Right atrium auricular region (tissue), 2 donors: ENCODE measurements around the gene DDX55. TPM values are rescaled to one million over a fixed set of nuclear protein-coding genes. Genes with fewer than 3 reads are reported as not detected.
"Not testable (repeated sequence)": the region's sequence is repeated elsewhere in the genome, so short reads cannot be mapped to it uniquely, and the experiment has no call there.

Source experiments
- DNase-seq: peaks from one replicate; pipeline ENCODE4 v3.0.0-alpha.2; 2019; ENCODE audit warnings: low spot score
- H3K27ac ChIP-seq, 2 donors: fragments of 200-600 bp; sonication (generic); 1 replicate in 1 of 2; 2 replicates in 1 of 2; pipeline ENCODE4 v1.5.1; 2016 to 2019
- H3K27me3 ChIP-seq, 2 donors: fragments of 200-600 bp; sonication (generic); one replicate each; pipeline versions ENCODE4 v1.5.1 to v1.6.0; 2017 to 2019
- H3K36me3 ChIP-seq: fragments of 200-600 bp; sonication (generic); one replicate; pipeline ENCODE4 v1.5.1; 2016
- H3K4me1 ChIP-seq, 2 donors: fragments of 200-600 bp; sonication (generic); one replicate each; pipeline versions ENCODE4 v1.5.1 to v1.6.0; 2017 to 2019
- H3K4me3 ChIP-seq, 2 donors: fragments of 200-600 bp; sonication (generic); 1 replicate in 1 of 2; 2 replicates in 1 of 2; pipeline ENCODE4 v1.5.1; 2017 to 2019; ENCODE audit warnings: mild to moderate bottlenecking in 1 of 2, moderate library complexity in 1 of 2
- H3K9me3 ChIP-seq, 2 donors: fragments of 200-600 bp; sonication (generic); one replicate each; pipeline ENCODE4 v1.5.1; 2019
- total RNA-seq, 2 donors: library from RNA; depleted of rRNA; stranded (reverse); fragments of >200 nt; gene quantifications; one replicate each; pipeline ENCODE4 v1.1.0, GENCODE V29; 2016
- TF ChIP-seq, protein P1 (sequence below), 2 donors: fragments of 200-600 bp; sonication (generic); IDR thresholded peaks; one replicate each; pipeline ENCODE4 v1.5.1; 2019; ENCODE audit warnings: antibody characterized with exemption in 2 of 2

Gene DDX55
- total RNA-seq, 2 donors from 2014 or later: 7.2 to 7.5 TPM

DNA sequence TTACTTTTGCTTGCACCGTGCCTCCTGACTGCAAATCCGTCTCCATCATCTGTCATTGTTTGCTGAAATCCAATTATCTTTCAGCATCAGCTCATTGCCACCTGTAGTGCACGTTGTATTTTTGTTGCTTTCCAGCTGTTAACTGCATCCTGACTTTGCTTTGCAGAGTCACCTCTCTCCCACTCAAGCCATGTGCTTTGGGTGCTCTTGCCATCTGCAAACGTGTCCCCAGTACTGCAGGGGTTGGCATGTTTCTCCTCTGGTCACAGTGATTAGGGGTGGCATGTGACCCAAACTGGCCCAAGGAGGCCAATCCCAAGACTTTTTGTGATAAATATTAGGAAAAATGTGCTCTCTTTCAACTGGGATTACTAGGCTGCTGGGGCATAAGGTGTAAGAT lies 28.0 kb upstream of the DDX55 start:
- H3K27ac ChIP-seq: no peak overlapping the region
- H3K27me3 ChIP-seq: no peaks in the 10 kb centered on the region
- no peak overlapping the region for H3K4me3 ChIP-seq
- H3K9me3 ChIP-seq: no peaks in the 10 kb centered on the region
- TF ChIP-seq, protein P1, sequence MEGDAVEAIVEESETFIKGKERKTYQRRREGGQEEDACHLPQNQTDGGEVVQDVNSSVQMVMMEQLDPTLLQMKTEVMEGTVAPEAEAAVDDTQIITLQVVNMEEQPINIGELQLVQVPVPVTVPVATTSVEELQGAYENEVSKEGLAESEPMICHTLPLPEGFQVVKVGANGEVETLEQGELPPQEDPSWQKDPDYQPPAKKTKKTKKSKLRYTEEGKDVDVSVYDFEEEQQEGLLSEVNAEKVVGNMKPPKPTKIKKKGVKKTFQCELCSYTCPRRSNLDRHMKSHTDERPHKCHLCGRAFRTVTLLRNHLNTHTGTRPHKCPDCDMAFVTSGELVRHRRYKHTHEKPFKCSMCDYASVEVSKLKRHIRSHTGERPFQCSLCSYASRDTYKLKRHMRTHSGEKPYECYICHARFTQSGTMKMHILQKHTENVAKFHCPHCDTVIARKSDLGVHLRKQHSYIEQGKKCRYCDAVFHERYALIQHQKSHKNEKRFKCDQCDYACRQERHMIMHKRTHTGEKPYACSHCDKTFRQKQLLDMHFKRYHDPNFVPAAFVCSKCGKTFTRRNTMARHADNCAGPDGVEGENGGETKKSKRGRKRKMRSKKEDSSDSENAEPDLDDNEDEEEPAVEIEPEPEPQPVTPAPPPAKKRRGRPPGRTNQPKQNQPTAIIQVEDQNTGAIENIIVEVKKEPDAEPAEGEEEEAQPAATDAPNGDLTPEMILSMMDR (IDR thresholded peaks at IDR 0.05): no peak
- no peaks in the 10 kb centered on the region for H3K4me1 ChIP-seq
- DNase-seq: no peak
- no peaks in the 10 kb centered on the region for H3K36me3 ChIP-seq

DNA sequence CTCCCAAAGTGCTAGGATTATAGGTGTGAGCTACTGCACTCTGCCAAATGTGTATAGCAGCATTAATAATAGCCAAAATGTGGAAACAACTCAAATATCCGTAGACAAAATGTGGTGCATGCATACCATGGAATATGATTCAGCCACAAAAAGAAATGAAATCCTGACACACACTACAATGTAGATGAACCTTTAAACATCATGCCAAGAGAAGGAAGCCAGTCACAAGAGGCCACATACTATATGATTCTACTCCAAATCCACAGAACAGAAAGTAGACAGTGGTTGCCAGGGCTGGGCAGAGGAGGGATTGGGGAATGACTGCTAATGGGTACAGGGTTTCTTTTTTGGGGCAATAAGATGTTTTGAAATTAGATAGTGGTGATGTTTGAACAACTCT lies 25.3 kb upstream of the DDX55 start:
- TF ChIP-seq, protein P1 (IDR thresholded peaks at IDR 0.05): no peak
- Histone ChIP-seq H3K27ac (no peak overlapping the region), H3K4me1 (no peaks in the 10 kb centered on the region), H3K9me3 (no peaks in the 10 kb centered on the region), H3K27me3 (no peaks in the 10 kb centered on the region), H3K36me3 (no peaks in the 10 kb centered on the region), H3K4me3 (no peak overlapping the region)
- DNase-seq: no peak

DNA sequence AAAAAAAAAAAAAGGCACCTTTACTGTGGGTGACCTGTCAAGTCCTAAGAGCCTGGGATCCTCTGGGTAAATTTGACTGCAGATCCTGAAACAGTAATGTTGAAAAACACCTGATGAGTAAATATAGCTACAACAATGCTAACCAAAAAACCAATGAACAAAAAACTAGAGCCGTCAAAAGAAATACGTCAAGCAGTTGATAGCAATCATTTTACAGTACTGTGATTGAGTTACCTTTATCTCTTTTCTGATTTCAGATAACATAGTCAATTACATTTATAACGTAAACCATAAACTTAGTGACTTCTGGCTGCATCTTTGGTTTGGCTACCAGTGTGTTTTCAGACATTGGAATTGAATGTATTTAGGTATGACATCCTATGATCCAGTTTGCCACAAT lies 23.7 kb upstream of the DDX55 start:
- H3K27ac ChIP-seq: no peak overlapping the region
- no peaks in the 10 kb centered on the region for H3K9me3 ChIP-seq
- H3K36me3 ChIP-seq: no peaks in the 10 kb centered on the region
- no peak overlapping the region for H3K4me3 ChIP-seq
- TF ChIP-seq, protein P1 (IDR thresholded peaks at IDR 0.05): no peak
- no peaks in the 10 kb centered on the region for H3K27me3 ChIP-seq
- DNase-seq: no peak
- H3K4me1 ChIP-seq: peaks cover 0 to 16% of the 10 kb centered on the region in 2 donors

DNA sequence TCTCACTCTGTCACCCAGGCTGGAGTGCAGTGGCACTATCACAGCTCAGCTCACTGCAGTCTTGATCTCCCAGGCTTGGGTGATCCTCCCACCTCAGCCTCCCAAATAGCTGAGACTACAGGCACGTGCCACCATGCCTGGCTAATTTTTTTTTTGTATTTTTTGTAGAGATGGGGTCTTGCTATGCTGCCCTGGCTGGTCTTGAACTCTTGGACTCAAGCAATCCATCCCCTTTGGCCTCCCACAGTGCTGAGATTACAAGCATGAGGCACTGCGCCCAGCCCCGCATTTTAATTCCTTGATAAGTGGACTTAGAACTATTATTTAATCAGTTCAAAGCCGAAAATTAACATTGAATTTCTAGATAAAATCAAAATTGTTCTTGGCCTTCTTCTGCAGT lies 23.1 kb upstream of the DDX55 start:
- H3K4me1 ChIP-seq: peaks cover 0 to 19% of the 10 kb centered on the region in 2 donors
- not testable (repeated sequence) for H3K27ac ChIP-seq, H3K4me3 ChIP-seq, H3K27me3 ChIP-seq, H3K36me3 ChIP-seq, H3K9me3 ChIP-seq, DNase-seq

DNA sequence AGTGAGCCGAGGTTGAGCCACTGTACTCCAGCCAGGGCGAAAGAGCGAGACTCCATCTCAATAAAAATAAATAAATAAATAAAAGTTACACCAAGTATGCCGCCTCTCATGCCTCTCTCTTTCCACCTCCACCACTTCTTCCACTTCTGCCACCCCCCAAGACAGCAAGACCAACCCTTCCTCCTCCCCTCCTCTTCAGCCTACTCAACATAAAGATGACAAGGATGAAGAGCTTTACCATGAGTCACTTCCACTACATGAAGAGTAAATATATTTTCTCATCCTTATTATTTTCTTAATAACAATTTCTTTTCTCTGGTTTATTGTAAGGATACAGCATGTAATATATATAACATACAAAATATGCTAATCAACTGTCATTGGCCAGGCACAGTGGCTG lies 21.1 kb upstream of the DDX55 start:
- Histone ChIP-seq H3K27me3 (no peaks in the 10 kb centered on the region), H3K27ac (no peak overlapping the region), H3K4me3 (no peak overlapping the region), H3K36me3 (no peaks in the 10 kb centered on the region), H3K4me1 (peaks cover 0 to 28% of the 10 kb centered on the region in 2 donors), H3K9me3 (no peaks in the 10 kb centered on the region)
- TF ChIP-seq, protein P1 (IDR thresholded peaks at IDR 0.05): no peak
- no peak for DNase-seq

DNA sequence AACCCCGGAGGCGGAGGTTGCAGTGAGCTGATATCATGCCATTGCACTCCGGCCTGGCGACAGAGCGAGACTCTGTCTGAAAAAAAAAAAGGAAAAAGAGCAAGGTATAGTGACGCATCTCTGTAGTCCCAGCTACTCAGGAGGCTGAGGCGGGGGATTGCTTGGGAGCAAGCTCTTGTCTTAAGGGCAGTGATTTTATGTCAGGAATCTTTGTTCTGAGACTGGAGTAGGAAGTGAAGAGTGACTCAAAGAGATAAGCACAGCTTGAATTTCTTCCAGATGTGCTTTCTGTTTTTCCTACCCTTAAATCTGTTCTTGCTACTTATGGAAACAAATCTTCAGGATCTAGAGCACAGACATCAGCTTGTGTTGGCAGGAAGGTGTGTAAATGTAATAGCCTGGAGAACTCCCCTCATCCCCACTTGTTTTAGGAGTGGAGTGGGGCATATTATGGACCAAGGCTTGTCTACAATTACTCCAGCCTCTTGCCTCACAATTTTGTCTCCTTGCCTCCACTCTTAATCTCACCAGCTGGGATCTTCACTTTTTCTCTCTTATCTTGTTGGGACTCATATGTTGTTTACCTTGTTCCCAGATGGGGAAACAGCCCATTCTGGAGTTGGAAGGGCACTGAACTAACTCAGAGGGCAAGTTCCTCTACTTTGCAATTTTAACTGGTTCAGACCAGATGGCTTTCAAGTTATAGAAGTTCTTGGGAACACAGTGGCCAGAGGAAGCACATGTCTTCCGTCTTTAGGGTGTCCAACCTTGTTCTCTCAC lies 10.0 kb upstream of the DDX55 start:
- peaks cover 98% of the 10 kb centered on the region for H3K36me3 ChIP-seq
- H3K4me1 ChIP-seq: peaks cover 0 to 25% of the 10 kb centered on the region in 2 donors
- H3K27me3 ChIP-seq: no peaks in the 10 kb centered on the region

More for the DNA sequence above, 10.0 kb upstream of the DDX55 start:
- DNase-seq: no peak
- TF ChIP-seq, protein P1 (IDR thresholded peaks at IDR 0.05): no peak
- H3K4me3 ChIP-seq: no peak overlapping the region
- H3K9me3 ChIP-seq: no peaks in the 10 kb centered on the region
- no peak overlapping the region for H3K27ac ChIP-seq
